ENCODE results near the gene SDHB. TPM values are rescaled to one million over a fixed set of nuclear protein-coding genes. Genes with fewer than 3 reads are reported as not detected.

SDHB gene
- total RNA-seq, 1 experiment from 2014 or later = 159 TPM

GRCh38 chr1:17070163-17070525 is 16.3 kb upstream of the SDHB start:
- ChIA-PET CTCF (no interaction called here), RAD21 (ENCODE audit: low non-redundant PET in 1 of 2, low total read pairs in 2 of 2, uncharacterized antibody in 2 of 2, unreplicated experiment in 2 of 2) (no interaction called here), POLR2A (no interaction called here)
- Histone ChIP-seq H2AFZ (ENCODE audit: low read depth, low read length, poor library complexity, severe bottlenecking) (no peak overlapping the region), H3K4me3 (replicated peaks in 1 of 2; ENCODE audit: low read depth in 1 of 2, low read length in 2 of 2) (no peak overlapping the region), H3K9ac (ENCODE audit: low read length) (no peak overlapping the region), H3K9me2 (ENCODE audit: insufficient read depth) (no peaks in the 10 kb centered on the region), H3K4me1 (ENCODE audit: control insufficient read depth in 1 of 2, insufficient read depth in 2 of 2, low read length in 2 of 2) (no peaks in the 10 kb centered on the region), H3K36me3 (ENCODE audit: control insufficient read depth in 1 of 2, insufficient read depth in 2 of 2, low read length in 2 of 2) (no peaks in the 10 kb centered on the region), H3K27me3 (ENCODE audit: insufficient read depth, low read length) (no peaks in the 10 kb centered on the region), H3K9me3 (ENCODE audit: control insufficient read depth in 1 of 2, insufficient read depth in 1 of 2, low read depth in 1 of 2, low read length in 2 of 2) (no peaks in the 10 kb centered on the region; a peak in 1 of 4 replicates), H3K27ac (ENCODE audit: low read depth, low read length) (no peak overlapping the region), H3K4me2 (ENCODE audit: low read length) (no peak overlapping the region), H3K79me2 (ENCODE audit: insufficient read depth, low read length) (no peaks in the 10 kb centered on the region), H4K20me1 (ENCODE audit: insufficient read depth) (no peaks in the 10 kb centered on the region)
- TF ChIP-seq YY1 (IDR thresholded peaks at IDR 0.05; ENCODE audit: extremely low read depth, insufficient replicate concordance, low read depth, low read length) = no peak
- no peak for TF ChIP-seq MAX (IDR thresholded peaks at IDR 0.05)
- no peak for TF ChIP-seq CTCF (IDR thresholded peaks at IDR 0.05 in 2 of 3, conservative IDR thresholded peaks at IDR 0.05 in 1 of 3; ENCODE audit: borderline replicate concordance in 1 of 3, insufficient read depth in 1 of 3, low read depth in 2 of 3, low read length in 2 of 3)
- no peak for TF ChIP-seq REST (IDR thresholded peaks at IDR 0.05; ENCODE audit: low read depth)
- TF ChIP-seq JUND (IDR thresholded peaks at IDR 0.05) = no peak
- TF ChIP-seq ZNF274 (IDR thresholded peaks at IDR 0.05; ENCODE audit: low read depth, low read length) = no peak
- TF ChIP-seq POLR2A (IDR thresholded peaks at IDR 0.05; ENCODE audit: borderline replicate concordance, extremely low read depth, insufficient read depth, insufficient read length) = no peak
- TF ChIP-seq EZH2phosphoT487 (IDR thresholded peaks at IDR 0.05; ENCODE audit: borderline replicate concordance) = no peak
- no peak for TF ChIP-seq EZH2 (IDR thresholded peaks at IDR 0.05)
- TF ChIP-seq ZBTB33 (IDR thresholded peaks at IDR 0.05; ENCODE audit: extremely low read depth, insufficient replicate concordance, low read length) = no peak
- no peak for TF ChIP-seq CBX3 (IDR thresholded peaks at IDR 0.05; ENCODE audit: low read depth)
- no peak for TF ChIP-seq FOSL1 (IDR thresholded peaks at IDR 0.05; ENCODE audit: low read depth)
- no peak for TF ChIP-seq RAD21 (IDR thresholded peaks at IDR 0.05; ENCODE audit: low read depth)
- no peak for TF ChIP-seq TCF7L2 (IDR thresholded peaks at IDR 0.05; ENCODE audit: borderline replicate concordance, extremely low read depth, insufficient read depth, insufficient read length)
- TF ChIP-seq EGR1 (IDR thresholded peaks at IDR 0.05; ENCODE audit: low read depth) = no peak
- no peak for TF ChIP-seq ATF3 (IDR thresholded peaks at IDR 0.05)
- ATAC-seq = no peak
- no TSS peak for BruUV-seq (replicated peaks)
- DNase-seq (ENCODE audit: low read depth, low spot score) = no peak
- intact Hi-C loops (cut with micrococcal nuclease) = no loop called here
